GM18907 (cell line): ENCODE results near the gene TMEM174.

Source experiments
- ATAC-seq: cut with Tn5 transposase; IDR thresholded peaks from one replicate; pipeline ENCODE4 v1.9.1; 2021; ENCODE audit warnings: mild to moderate bottlenecking, moderate library complexity; ENCODE audit not compliant: unreplicated experiment

The TMEM174 gene

GRCh38 chr5:73172951-73173350, at the start of gene TMEM174:
TMEM174 (plus strand) TSS chr5:73173193; CDS start chr5:73173244, 51 bp downstream.
- no peak for ATAC-seq

- no peak for ATAC-seq
These were observed 47.7 kb upstream of the TMEM174 start for GRCh38 chr5:73125289-73125688.

GRCh38 chr5:73126381-73126780, 46.6 kb upstream of the TMEM174 start:
- no peak for ATAC-seq

- ATAC-seq: no peak
These were observed 46.0 kb upstream of the TMEM174 start for GRCh38 chr5:73126957-73127356.

- ATAC-seq: no peak
These were observed 43.9 kb upstream of the TMEM174 start for GRCh38 chr5:73129143-73129542.

- ATAC-seq: no peak
These were observed 42.2 kb upstream of the TMEM174 start for GRCh38 chr5:73130811-73131210.

GRCh38 chr5:73131711-73132425, 41.1 kb upstream of the TMEM174 start:
- no peak for ATAC-seq

- no peak for ATAC-seq
These were observed 40.2 kb upstream of the TMEM174 start for GRCh38 chr5:73132759-73133158.

- ATAC-seq: no peak
These were observed 38.0 kb upstream of the TMEM174 start for GRCh38 chr5:73135021-73135420.

- ATAC-seq: no peak
These were observed 37.5 kb upstream of the TMEM174 start for GRCh38 chr5:73135429-73136054.

- no peak for ATAC-seq
These were observed 36.9 kb upstream of the TMEM174 start for GRCh38 chr5:73136055-73136562.

- ATAC-seq: no peak
These were observed 35.1 kb upstream of the TMEM174 start for GRCh38 chr5:73137563-73138530.

- ATAC-seq: no peak
These were observed 33.5 kb upstream of the TMEM174 start for GRCh38 chr5:73139485-73139884.

- ATAC-seq: no peak
These were observed 32.2 kb upstream of the TMEM174 start for GRCh38 chr5:73140801-73141200.

- no peak for ATAC-seq
These were observed 31.0 kb upstream of the TMEM174 start for GRCh38 chr5:73142035-73142434.

GRCh38 chr5:73143716-73144115, 29.3 kb upstream of the TMEM174 start:
- no peak for ATAC-seq

- no peak for ATAC-seq
These were observed 23.5 kb upstream of the TMEM174 start for GRCh38 chr5:73149540-73149939.

- no peak for ATAC-seq
These were observed 22.1 kb upstream of the TMEM174 start for GRCh38 chr5:73150876-73151275.

- no peak for ATAC-seq
These were observed 21.1 kb upstream of the TMEM174 start for GRCh38 chr5:73151766-73152410.
